AG04449 (cell line): ENCODE measurements around the gene SNX17.

Source experiments
- CTCF ChIA-PET: fragments of 350-600 bp; formaldehyde crosslinking; extraction: SDS; loops from one replicate; lab custom pipeline; 2021; ENCODE audit warnings: antibody characterized with exemption; lab: Yijun Ruan, JAX
- POLR2A ChIA-PET: fragments of 400-600, 350-600 bp; formaldehyde crosslinking; extraction: SDS; loops from one replicate; lab custom pipeline; 2020; ENCODE audit warnings: antibody characterized with exemption, inconsistent platforms; lab: Yijun Ruan, JAX
- DNase-seq: peaks from one replicate; pipeline ENCODE4 v3.0.0-alpha.2; 2010; ENCODE audit warnings: low read depth, low spot score
- H3K4me3 ChIP-seq: 2 replicates; pipeline ENCODE4 v1.5.1; 2011; ENCODE audit warnings: low read depth, mild to moderate bottlenecking, control low read depth, low read length
- CTCF ChIP-seq: IDR thresholded peaks from one replicate; pipeline ENCODE4 v1.5.1; 2011; ENCODE audit warnings: mild to moderate bottlenecking, moderate library complexity, low read length, control low read depth, inconsistent platforms; ENCODE audit not compliant: insufficient read depth; ENCODE audit errors: missing control alignments

Gene SNX17

GRCh38 chr2:27378096-27378808 is 7.8 kb downstream of the SNX17 start:
- TF ChIP-seq CTCF: peak; percentile 33
- DNase-seq: no peak
- H3K4me3 ChIP-seq: no peak overlapping the region
- POLR2A ChIA-PET: interaction anchor here (3.5 kb wide), 1 partner anchor 8 kb away, joined by 32 read pairs; the partner anchor contains the start of genes EIF2B4 and SNX17
- CTCF ChIA-PET: interaction anchor here (1.6 to 3.9 kb wide), 4 partner anchors 7 to 305 kb away, joined by 3 to 15 read pairs (median 14); partner anchors contain the start of gene SNX17

GRCh38 chr2:27378809-27379290 is 8.4 kb downstream of the SNX17 start:
- peak overlapping the region; percentile 3; the same call in 1 of the 2 replicates for H3K4me3 ChIP-seq
- POLR2A ChIA-PET: interaction anchor here (3.5 kb wide), 1 partner anchor 9 kb away, joined by 32 read pairs; the partner anchor contains the start of genes EIF2B4 and SNX17
- TF ChIP-seq CTCF: no peak
- no peak for DNase-seq
- CTCF ChIA-PET: interaction anchor here (2.3 to 3.9 kb wide), 4 partner anchors 8 to 304 kb away, joined by 14 to 15 read pairs (median 14); partner anchors contain the start of genes EIF2B4 and SNX17

- H3K4me3 ChIP-seq: peak overlapping the region; percentile 88
Observed at GRCh38 chr2:27379383-27379835, 9.0 kb downstream of the SNX17 start.

GRCh38 chr2:27379836-27380625 is 9.6 kb downstream of the SNX17 start:
- no peak for TF ChIP-seq CTCF
- no peak for DNase-seq
- ChIA-PET POLR2A (interaction anchor here (0.7 to 3.5 kb wide), 4 partner anchors 10 to 283 kb away, joined by 3 to 32 read pairs (median 5); partner anchors contain the start of genes EIF2B4, NRBP1, PPM1G and SLC4A1AP), CTCF (interaction anchor here (0.7 to 3.9 kb wide), 5 partner anchors 9 to 305 kb away, joined by 3 to 15 read pairs (median 14); partner anchors contain the start of genes EIF2B4 and SNX17)
- peak overlapping the region; percentile 88 for H3K4me3 ChIP-seq

More at GRCh38 chr2:27379383-27379835, 9.0 kb downstream of the SNX17 start:
- CTCF ChIA-PET: interaction anchor here (0.7 to 3.9 kb wide), 5 partner anchors 8 to 305 kb away, joined by 3 to 15 read pairs (median 14); partner anchors contain the start of genes EIF2B4 and SNX17
- TF ChIP-seq CTCF: no peak
- no peak for DNase-seq
- POLR2A ChIA-PET: interaction anchor here (2.1 to 3.5 kb wide), 2 partner anchors 9 to 49 kb away, joined by 7 to 32 read pairs; partner anchors contain the start of genes EIF2B4, NRBP1 and SNX17

GRCh38 chr2:27380626-27381545 is 10.5 kb downstream of the SNX17 start, which contains the start of gene ZNF513:
ZNF513 (minus strand) TSS chr2:27380734; CDS start chr2:27380526, 208 bp downstream.
- ChIA-PET POLR2A (interaction anchor here (0.6 to 3.5 kb wide), 6 partner anchors 11 to 282 kb away, joined by 3 to 32 read pairs (median 3); partner anchors contain the start of genes EIF2B4, GTF3C2, NRBP1 and PPM1G), CTCF (interaction anchor here (2.3 to 3.9 kb wide), 3 partner anchors 10 to 302 kb away, joined by 14 to 15 read pairs (median 14); partner anchors contain the start of genes EIF2B4 and SNX17)
- DNase-seq: peak; percentile 55
- no peak for TF ChIP-seq CTCF
- peak within 1 kb of the TSS; percentile 88 for H3K4me3 ChIP-seq
